Measurements from ENCODE around the gene CCIN.

Gene CCIN

DNA sequence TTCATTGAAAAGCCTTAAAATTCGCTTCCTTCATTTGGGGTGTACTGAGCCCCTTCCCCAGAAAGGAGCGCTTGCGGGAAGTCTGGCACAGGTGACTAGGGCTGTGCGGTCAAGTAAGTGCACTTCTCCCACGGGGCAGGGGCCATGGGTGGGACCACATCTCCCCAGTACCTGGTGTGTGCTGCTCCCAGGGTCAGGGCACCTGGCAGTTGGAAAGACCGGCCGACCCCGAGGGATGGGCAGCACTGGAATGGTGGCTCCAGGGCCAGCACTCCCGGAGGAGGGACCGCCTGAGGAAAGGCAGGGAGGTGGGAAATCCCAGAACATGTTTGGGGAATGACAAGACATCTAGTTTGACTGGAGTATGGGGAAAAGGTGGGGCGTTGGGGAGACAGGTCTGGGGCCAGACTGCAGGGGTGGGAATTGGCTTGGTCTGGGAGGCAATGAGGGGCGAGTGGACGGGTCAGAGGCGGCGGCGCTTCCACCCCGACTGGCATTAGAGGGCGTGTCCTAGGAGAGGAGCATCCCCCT, 33.4 kb upstream of the CCIN start:
- no peak for DNase-seq (ENCODE audit: low read depth)

DNA sequence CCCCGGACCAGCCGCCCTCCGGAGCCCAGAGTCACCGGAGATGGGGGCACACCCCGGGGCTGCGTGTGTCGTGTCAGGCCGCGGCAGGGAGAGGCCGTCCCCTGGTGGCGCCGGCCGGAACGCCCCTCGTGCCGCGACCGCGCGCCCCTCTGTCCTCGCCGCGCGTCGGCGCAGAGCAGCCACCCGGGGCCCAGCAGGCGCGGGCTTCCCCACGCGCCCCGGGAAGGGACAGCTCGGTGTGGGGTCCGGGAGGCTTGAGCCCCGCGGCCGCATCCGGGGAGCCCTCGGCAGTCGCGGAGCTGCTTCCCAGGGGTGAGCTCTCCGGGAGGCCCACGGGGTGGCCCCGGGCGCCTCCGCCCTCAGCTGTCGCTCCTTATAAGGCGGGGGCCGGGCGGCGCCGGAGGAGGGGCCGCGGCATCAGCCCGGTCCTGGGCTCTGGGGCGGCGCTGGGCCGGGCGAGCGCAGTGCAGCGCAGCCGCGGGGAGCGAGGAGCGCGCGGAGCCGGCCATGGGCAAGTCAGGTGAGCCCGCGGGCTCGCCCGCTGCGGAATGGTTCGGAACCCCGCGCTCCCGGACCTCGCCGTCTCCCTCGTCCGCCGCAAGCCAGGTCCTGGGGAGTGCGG, 32.8 kb upstream of the CCIN start, which contains the start of gene GLIPR2:
Gene GLIPR2, plus strand, starts transcription at position 462 of the 622 bp plus-strand sequence. Its CDS starts 46 bp downstream, at position 508.
- DNase-seq (ENCODE audit: low read depth) = peak; percentile 79
- H3K4me3 ChIP-seq (ENCODE audit: low read depth, low read length) = peak within 1 kb of the TSS; percentile 49
- TF ChIP-seq, protein P1, sequence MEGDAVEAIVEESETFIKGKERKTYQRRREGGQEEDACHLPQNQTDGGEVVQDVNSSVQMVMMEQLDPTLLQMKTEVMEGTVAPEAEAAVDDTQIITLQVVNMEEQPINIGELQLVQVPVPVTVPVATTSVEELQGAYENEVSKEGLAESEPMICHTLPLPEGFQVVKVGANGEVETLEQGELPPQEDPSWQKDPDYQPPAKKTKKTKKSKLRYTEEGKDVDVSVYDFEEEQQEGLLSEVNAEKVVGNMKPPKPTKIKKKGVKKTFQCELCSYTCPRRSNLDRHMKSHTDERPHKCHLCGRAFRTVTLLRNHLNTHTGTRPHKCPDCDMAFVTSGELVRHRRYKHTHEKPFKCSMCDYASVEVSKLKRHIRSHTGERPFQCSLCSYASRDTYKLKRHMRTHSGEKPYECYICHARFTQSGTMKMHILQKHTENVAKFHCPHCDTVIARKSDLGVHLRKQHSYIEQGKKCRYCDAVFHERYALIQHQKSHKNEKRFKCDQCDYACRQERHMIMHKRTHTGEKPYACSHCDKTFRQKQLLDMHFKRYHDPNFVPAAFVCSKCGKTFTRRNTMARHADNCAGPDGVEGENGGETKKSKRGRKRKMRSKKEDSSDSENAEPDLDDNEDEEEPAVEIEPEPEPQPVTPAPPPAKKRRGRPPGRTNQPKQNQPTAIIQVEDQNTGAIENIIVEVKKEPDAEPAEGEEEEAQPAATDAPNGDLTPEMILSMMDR (IDR thresholded peaks at IDR 0.05; ENCODE audit: insufficient read depth, low read depth, low read length, missing control alignments) = no peak

More for the DNA sequence above, 33.4 kb upstream of the CCIN start:
- peak overlapping the region; percentile 1 for H3K4me3 ChIP-seq (ENCODE audit: low read depth, low read length)
- TF ChIP-seq, protein P1 (IDR thresholded peaks at IDR 0.05; ENCODE audit: insufficient read depth, low read depth, low read length, missing control alignments) = no peak

DNA sequence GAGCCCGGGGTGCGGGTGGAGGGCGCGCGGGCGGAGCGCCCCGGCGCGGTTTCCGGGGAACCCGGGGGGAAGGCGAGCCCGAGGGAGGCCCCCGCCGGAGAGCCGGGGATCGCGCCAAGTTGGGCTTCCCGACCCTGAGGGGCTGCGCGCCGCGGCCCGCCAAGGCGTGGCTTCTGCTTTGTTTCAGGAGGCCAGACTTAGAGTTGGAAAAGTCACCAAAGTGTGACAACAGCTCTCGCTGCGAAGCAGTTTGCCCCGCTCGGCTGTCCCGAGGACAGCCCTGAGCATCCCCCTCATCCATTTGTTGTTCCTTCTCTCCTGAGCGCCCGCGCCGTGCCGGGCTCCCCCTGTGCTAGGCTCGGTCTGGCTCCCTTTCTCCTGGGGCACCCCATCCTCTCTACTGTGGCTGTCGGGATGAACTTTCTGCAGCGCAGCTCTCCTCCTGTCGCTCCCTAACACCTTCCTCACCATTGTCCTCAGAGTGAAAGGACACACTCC, 32.2 kb upstream of the CCIN start:
- TF ChIP-seq, protein P1 (IDR thresholded peaks at IDR 0.05; ENCODE audit: insufficient read depth, low read depth, low read length, missing control alignments) = no peak
- no peak for DNase-seq (ENCODE audit: low read depth)
- peak overlapping the region; percentile 49 for H3K4me3 ChIP-seq (ENCODE audit: low read depth, low read length)

DNA sequence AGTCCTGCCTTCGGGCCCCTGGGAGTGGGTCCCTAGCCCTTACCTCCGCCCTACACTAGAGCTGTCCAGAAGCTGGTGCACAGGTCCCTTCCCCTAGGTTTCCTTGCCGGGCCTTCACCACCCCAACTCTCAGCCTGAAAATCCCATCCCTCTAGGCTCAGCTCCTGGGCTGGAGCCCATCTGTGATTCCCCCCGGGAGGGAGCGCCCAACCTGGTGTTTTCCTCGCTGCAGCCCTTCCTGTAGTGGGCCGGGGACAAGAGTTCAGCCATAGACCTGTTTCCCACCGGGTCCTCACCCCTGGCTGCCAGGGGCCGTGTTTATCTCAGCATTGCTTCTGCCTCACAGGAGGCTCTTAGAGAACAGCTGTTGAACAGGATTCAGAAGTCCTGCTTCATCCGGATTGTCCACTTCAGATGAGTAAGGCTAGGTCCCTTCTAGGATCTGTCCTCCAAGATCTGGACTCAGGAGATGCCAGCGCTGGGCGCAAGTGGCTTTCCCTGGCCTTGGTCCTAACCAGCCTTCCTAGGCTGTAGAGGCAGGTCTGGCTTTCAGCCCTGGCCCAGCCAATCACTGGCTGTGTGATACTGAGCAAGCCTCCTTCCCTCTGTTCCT, 31.7 kb upstream of the CCIN start:
- no peak for DNase-seq (ENCODE audit: low read depth)
- TF ChIP-seq, protein P1 (IDR thresholded peaks at IDR 0.05; ENCODE audit: insufficient read depth, low read depth, low read length, missing control alignments) = no peak
- peak overlapping the region; percentile 49 for H3K4me3 ChIP-seq (ENCODE audit: low read depth, low read length)

DNA sequence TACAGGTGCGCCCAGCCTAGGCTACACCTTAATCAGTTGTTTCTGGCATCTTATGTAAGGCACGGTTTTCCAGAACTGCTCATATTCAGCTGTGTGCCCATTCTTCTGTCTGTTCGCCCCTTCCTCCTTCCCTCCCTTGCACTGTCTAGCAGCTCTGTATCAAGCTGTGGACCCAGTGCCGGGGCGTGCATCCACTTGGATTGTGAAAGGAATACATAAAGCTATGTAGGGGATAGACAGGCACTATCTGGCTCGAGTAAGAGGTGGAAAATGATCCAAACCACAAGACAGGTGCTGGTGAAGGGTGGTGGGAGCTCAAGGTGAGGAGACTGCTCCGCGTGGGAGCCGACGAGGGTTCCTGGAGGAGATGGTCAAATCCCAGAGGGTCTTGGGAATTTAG, 30.7 kb upstream of the CCIN start:
- TF ChIP-seq, protein P1 (IDR thresholded peaks at IDR 0.05; ENCODE audit: insufficient read depth, low read depth, low read length, missing control alignments) = no peak
- DNase-seq (ENCODE audit: low read depth) = no peak
- H3K4me3 ChIP-seq (ENCODE audit: low read depth, low read length) = no peak overlapping the region

DNA sequence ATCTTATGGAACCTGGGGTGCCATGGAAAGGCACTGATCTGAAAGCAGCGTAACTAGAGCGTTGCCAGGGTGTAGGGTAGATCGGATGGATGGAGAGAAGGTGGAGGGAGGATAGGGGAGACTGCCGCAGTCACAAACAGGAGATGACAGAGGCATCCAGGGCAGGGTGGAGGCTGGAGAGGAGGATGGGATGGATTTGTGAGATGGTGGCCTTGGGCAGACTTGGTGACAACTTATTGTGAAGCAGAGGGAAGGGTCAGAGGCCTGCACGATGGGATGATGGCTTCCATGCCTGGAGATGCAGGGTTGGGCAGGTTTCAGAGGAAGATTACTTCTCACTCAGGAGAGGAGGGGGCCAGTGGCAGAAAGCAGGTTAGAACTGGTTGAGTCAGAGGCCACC, 30.3 kb upstream of the CCIN start:
- no peak overlapping the region for H3K4me3 ChIP-seq (ENCODE audit: low read depth, low read length)
- DNase-seq (ENCODE audit: low read depth) = no peak
- TF ChIP-seq, protein P1 (IDR thresholded peaks at IDR 0.05; ENCODE audit: insufficient read depth, low read depth, low read length, missing control alignments) = no peak

All from GM12865 (cell line).